ENCODE results near the gene RBM17.
"Not testable (repeated sequence)": the region's sequence is repeated elsewhere in the genome, so short reads cannot be mapped to it uniquely, and the experiment has no call there.

The RBM17 gene

GRCh38 chr10:6139470-6139869 lies 50.6 kb downstream of the RBM17 start:
- no peak for DNase-seq

- DNase-seq, result no peak
Observed at GRCh38 chr10:6140141-6140841, 51.5 kb downstream of the RBM17 start.

- no peak for DNase-seq
Observed at GRCh38 chr10:6140965-6141295, 52.1 kb downstream of the RBM17 start.

GRCh38 chr10:6141296-6142151 lies 52.7 kb downstream of the RBM17 start:
- no peak for DNase-seq

- not testable (repeated sequence) for DNase-seq
Observed at GRCh38 chr10:6142186-6142585, 53.4 kb downstream of the RBM17 start.

- no peak for DNase-seq
Observed at GRCh38 chr10:6142644-6143043, 53.8 kb downstream of the RBM17 start.

- DNase-seq, result no peak
Observed at GRCh38 chr10:6143181-6143580, 54.3 kb downstream of the RBM17 start.

- DNase-seq, result peak; percentile 85
Observed at GRCh38 chr10:6144406-6145165, 55.8 kb downstream of the RBM17 start.

GRCh38 chr10:6145166-6145987 lies 56.5 kb downstream of the RBM17 start:
- no peak for DNase-seq

- no peak for DNase-seq
Observed at GRCh38 chr10:6146013-6146785, 57.4 kb downstream of the RBM17 start.

GRCh38 chr10:6146921-6147320 lies 58.1 kb downstream of the RBM17 start:
- no peak for DNase-seq

- DNase-seq, result no peak
Observed at GRCh38 chr10:6148251-6148701, 59.4 kb downstream of the RBM17 start.

- no peak for DNase-seq
Observed at GRCh38 chr10:6148908-6149307, 60.1 kb downstream of the RBM17 start.

GRCh38 chr10:6151087-6151977 lies 62.5 kb downstream of the RBM17 start:
- peak; percentile 82 for DNase-seq

- no peak for DNase-seq
Observed at GRCh38 chr10:6153845-6154244, 65.0 kb downstream of the RBM17 start.

GRCh38 chr10:6154566-6154965 lies 65.7 kb downstream of the RBM17 start:
- no peak for DNase-seq

- DNase-seq, result no peak
Observed at GRCh38 chr10:6158276-6158675, 69.4 kb downstream of the RBM17 start.

- no peak for DNase-seq
Observed at GRCh38 chr10:6161921-6162320, 73.1 kb downstream of the RBM17 start.

GRCh38 chr10:6162589-6163356 lies 73.9 kb downstream of the RBM17 start:
- peak; percentile 36 for DNase-seq
